GM21360 (cell line): ENCODE data around the gene VWA2.

ENCODE experiments used
- ATAC-seq: cut with Tn5 transposase; IDR thresholded peaks from one replicate; pipeline ENCODE4 v1.9.1; 2021; ENCODE audit warnings: mild to moderate bottlenecking, moderate library complexity; ENCODE audit not compliant: unreplicated experiment

VWA2 gene

GRCh38 chr10:114337510-114338462 is 98.7 kb downstream of the VWA2 start:
- no peak for ATAC-seq

- no peak for ATAC-seq
These were observed 101.8 kb downstream of the VWA2 start for GRCh38 chr10:114340816-114341215.
